ENCODE results near the gene OR51L1. TPM values are rescaled to one million over a fixed set of nuclear protein-coding genes. Genes with fewer than 3 reads are reported as not detected.

Gene OR51L1
- total and polyA plus RNA-seq, 2 of the 4 experiments (the other 2 are of a cell fraction) = not detected

GRCh38 chr11:5021996-5022395 is 27.3 kb downstream of the OR51L1 start:
- Histone ChIP-seq H3K14ac (replicated peaks; ENCODE audit: low read depth, low read length) (no peak overlapping the region), H2BK20ac (ENCODE audit: low read depth, low read length) (no peak overlapping the region), H3K27me3 (ENCODE audit: control insufficient read depth, insufficient read depth, low read length) (no peaks in the 10 kb centered on the region), H4K20me1 (ENCODE audit: insufficient read depth, low read length) (no peaks in the 10 kb centered on the region), H2BK15ac (ENCODE audit: low read depth, low read length) (no peak overlapping the region), H3K56ac (ENCODE audit: extremely low read depth, insufficient read depth, low read length) (no peak overlapping the region), H3K23ac (ENCODE audit: low read depth, low read length) (no peak overlapping the region), H3K9me3 (ENCODE audit: control insufficient read depth, insufficient read depth, low read length) (peaks cover 4% of the 10 kb centered on the region; the same call in 1 of the 2 replicates), H2BK120ac (ENCODE audit: low read depth, low read length) (no peak overlapping the region), H2AK5ac (ENCODE audit: low read depth, low read length) (no peak overlapping the region), H4K8ac (ENCODE audit: low read depth in 2 of 2, low read length in 2 of 2) (no peak overlapping the region), H3K9me1 (ENCODE audit: insufficient read depth, low read length) (no peaks in the 10 kb centered on the region), H3K4me1 (ENCODE audit: control insufficient read depth, insufficient read depth, low read length) (no peaks in the 10 kb centered on the region), H3K36me3 (ENCODE audit: control insufficient read depth, insufficient read depth, low read length) (no peaks in the 10 kb centered on the region), H4K91ac (ENCODE audit: insufficient read depth, low read depth, low read length) (no peak overlapping the region), H2BK5ac (ENCODE audit: low read depth, low read length, poor library complexity, severe bottlenecking) (no peak overlapping the region), H3K18ac (ENCODE audit: low read depth, low read length) (no peak overlapping the region), H3K79me1 (ENCODE audit: low read depth in 1 of 2, low read length in 2 of 2) (no peaks in the 10 kb centered on the region), H2AK9ac (replicated peaks; ENCODE audit: low read depth, low read length, poor library complexity) (no peak overlapping the region), H4K5ac (ENCODE audit: low read depth, low read length) (no peak overlapping the region), H3K4ac (ENCODE audit: low read depth, low read length) (no peak overlapping the region), H3K4me2 (ENCODE audit: low read depth, low read length) (no peak overlapping the region), H3K27ac (ENCODE audit: insufficient read depth, low read length) (no peak overlapping the region), H3K4me3 (ENCODE audit: insufficient read depth, low read depth, low read length) (no peak overlapping the region), H3K9ac (ENCODE audit: low read depth, low read length) (no peak overlapping the region), H2AFZ (replicated peaks; ENCODE audit: low read length, poor library complexity) (no peak overlapping the region)
- no CpG with 5 or more reads among the region's 2 CpGs for WGBS, 2 experiments (ENCODE audit: extremely low coverage in 2 of 2, insufficient read length in 1 of 2)
- no peak for TF ChIP-seq CTCF (conservative IDR thresholded peaks at IDR 0.05; ENCODE audit: low read depth, low read length)
- TF ChIP-seq NFE2L2 (IDR thresholded peaks at IDR 0.05; ENCODE audit: low read depth, low read length) = no peak
- no peak for TF ChIP-seq RAD21 (IDR thresholded peaks at IDR 0.05; ENCODE audit: low read length)
- no peak for TF ChIP-seq CEBPB (IDR thresholded peaks at IDR 0.05; ENCODE audit: low read depth, low read length)
- TF ChIP-seq BHLHE40 (IDR thresholded peaks at IDR 0.05; ENCODE audit: low read depth, low read length) = no peak
- TF ChIP-seq FOS (IDR thresholded peaks at IDR 0.05; ENCODE audit: low read depth, low read length) = no peak
- dilution Hi-C loops (cut with HindIII; ENCODE audit: low sequenced_read_pairs, unreplicated experiment) = no loop called here
- in situ Hi-C loops (cut with MboI; ENCODE audit: low sequenced_read_pairs) = no loop called here
- intact Hi-C loops (cut with micrococcal nuclease) = no loop called here
- CTCF ChIA-PET = no interaction called here
- DNase-seq (no peak), ATAC-seq (ENCODE audit: low read depth) (no peak)
- POLR2A ChIA-PET (ENCODE audit: unreplicated experiment) = no interaction called here
- BruUV-seq (replicated peaks) = no TSS peak
